LNCaP clone FGC (cell line): ENCODE measurements around the gene PTPRD.

Experiments
- DNase-seq: peaks from one replicate; pipeline ENCODE4 v3.0.0-alpha.2; 2011; ENCODE audit warnings: low read depth
- H3K4me3 ChIP-seq: 2 replicates; pipeline ENCODE4 v1.5.1; 2011; ENCODE audit warnings: mild to moderate bottlenecking, low read depth, low read length, control low read depth
- TF ChIP-seq, protein P1 (sequence below): IDR thresholded peaks from 2 replicates; pipeline ENCODE4 v1.5.1; 2012; ENCODE audit warnings: mild to moderate bottlenecking; ENCODE audit not compliant: control insufficient read depth, insufficient read depth; ENCODE audit errors: extremely low read depth

Gene PTPRD

GRCh38 chr9:9504869-9505268, 1107.9 kb downstream of the PTPRD start:
- TF ChIP-seq, protein P1, sequence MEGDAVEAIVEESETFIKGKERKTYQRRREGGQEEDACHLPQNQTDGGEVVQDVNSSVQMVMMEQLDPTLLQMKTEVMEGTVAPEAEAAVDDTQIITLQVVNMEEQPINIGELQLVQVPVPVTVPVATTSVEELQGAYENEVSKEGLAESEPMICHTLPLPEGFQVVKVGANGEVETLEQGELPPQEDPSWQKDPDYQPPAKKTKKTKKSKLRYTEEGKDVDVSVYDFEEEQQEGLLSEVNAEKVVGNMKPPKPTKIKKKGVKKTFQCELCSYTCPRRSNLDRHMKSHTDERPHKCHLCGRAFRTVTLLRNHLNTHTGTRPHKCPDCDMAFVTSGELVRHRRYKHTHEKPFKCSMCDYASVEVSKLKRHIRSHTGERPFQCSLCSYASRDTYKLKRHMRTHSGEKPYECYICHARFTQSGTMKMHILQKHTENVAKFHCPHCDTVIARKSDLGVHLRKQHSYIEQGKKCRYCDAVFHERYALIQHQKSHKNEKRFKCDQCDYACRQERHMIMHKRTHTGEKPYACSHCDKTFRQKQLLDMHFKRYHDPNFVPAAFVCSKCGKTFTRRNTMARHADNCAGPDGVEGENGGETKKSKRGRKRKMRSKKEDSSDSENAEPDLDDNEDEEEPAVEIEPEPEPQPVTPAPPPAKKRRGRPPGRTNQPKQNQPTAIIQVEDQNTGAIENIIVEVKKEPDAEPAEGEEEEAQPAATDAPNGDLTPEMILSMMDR, result no peak
- H3K4me3 ChIP-seq, result no peak overlapping the region
- no peak for DNase-seq

- TF ChIP-seq, protein P1, result no peak
- H3K4me3 ChIP-seq, result no peak overlapping the region
- DNase-seq, result no peak
Measured at GRCh38 chr9:9499546-9499945, 1113.3 kb downstream of the PTPRD start.

GRCh38 chr9:9498846-9499245, 1114.0 kb downstream of the PTPRD start:
- H3K4me3 ChIP-seq, result no peak overlapping the region
- TF ChIP-seq, protein P1, result no peak
- no peak for DNase-seq

GRCh38 chr9:9498128-9498527, 1114.7 kb downstream of the PTPRD start:
- DNase-seq, result no peak

DNA sequence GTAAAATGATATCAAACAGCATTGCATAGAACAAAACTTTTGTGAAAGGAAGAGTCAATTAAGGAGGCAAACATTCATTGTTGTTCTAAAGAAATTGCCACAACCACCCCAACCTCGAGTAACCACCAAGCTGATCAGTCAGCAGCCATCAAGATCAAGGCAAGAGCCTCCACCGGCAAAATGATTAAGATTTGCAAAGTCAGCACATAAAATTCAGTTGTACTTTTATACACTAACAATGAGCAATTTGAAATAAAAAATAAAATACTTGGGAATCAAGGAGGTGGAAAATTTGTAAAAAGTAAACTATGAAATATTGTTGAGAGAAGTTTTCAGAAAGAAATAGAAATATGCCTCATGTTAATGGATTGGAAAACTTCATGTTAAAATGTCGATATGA, 1118.5 kb downstream of the PTPRD start:
- no peak overlapping the region for H3K4me3 ChIP-seq
- no peak for DNase-seq
- TF ChIP-seq, protein P1, result no peak

More at GRCh38 chr9:9498128-9498527, 1114.7 kb downstream of the PTPRD start:
- no peak overlapping the region for H3K4me3 ChIP-seq
- TF ChIP-seq, protein P1, result no peak

GRCh38 chr9:9492506-9492905, 1120.3 kb downstream of the PTPRD start:
- TF ChIP-seq, protein P1, result no peak
- H3K4me3 ChIP-seq, result no peak overlapping the region
- DNase-seq, result no peak

DNA sequence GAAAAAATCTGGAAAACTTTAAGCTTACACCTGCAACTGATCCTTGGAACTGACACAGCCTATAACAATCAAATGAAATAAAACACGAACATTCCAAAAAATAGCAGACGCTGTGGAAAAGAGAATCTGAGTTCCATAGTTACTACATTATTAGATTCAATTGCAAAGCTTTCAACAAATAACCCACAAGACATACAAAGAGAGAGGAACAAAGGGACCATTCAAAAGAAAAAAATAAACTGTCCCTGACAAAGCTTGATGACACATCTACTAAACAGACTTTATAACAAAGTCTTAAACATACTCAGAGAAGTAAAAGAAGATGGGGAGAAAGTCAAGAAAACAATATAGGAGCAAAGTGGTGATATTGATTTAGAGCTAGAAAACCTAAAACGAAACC, 1123.6 kb downstream of the PTPRD start:
- TF ChIP-seq, protein P1, result no peak
- H3K4me3 ChIP-seq, result no peak overlapping the region
- no peak for DNase-seq
